IPS-18a (cell line): ENCODE measurements around the gene PHF13.
A peak's percentile ranks its signal among the peaks of the same experiment; 100 is the strongest.

Source experiments
- H3K27ac ChIP-seq: one replicate; pipeline ENCODE4 v1.5.1; 2013; ENCODE audit warnings: low read length
- H3K27me3 ChIP-seq: one replicate; pipeline ENCODE4 v1.6.1; 2013; ENCODE audit warnings: mild to moderate bottlenecking, low read length; ENCODE audit not compliant: control insufficient read depth, insufficient read depth
- H3K36me3 ChIP-seq: one replicate; pipeline ENCODE4 v1.6.1; 2013; ENCODE audit warnings: low read depth, low read length; ENCODE audit not compliant: control insufficient read depth
- H3K4me1 ChIP-seq: one replicate; pipeline ENCODE4 v1.6.1; 2013; ENCODE audit warnings: low read depth, low read length; ENCODE audit not compliant: control insufficient read depth
- H3K4me3 ChIP-seq: one replicate; pipeline ENCODE4 v1.5.1; 2013; ENCODE audit warnings: low read length
- H3K9ac ChIP-seq: one replicate; pipeline ENCODE4 v1.6.1; 2013; ENCODE audit warnings: mild to moderate bottlenecking, low read length, moderate library complexity
- H3K9me3 ChIP-seq: one replicate; pipeline ENCODE4 v1.6.1; 2013; ENCODE audit warnings: low read depth, low read length; ENCODE audit not compliant: control insufficient read depth

PHF13 gene

GRCh38 chr1:6614019-6614928, 743 bp downstream of the PHF13 start:
- H3K4me3 ChIP-seq: peak overlapping the region; percentile 63
- H3K4me1 ChIP-seq: no peaks in the 10 kb centered on the region
- peaks cover 16% of the 10 kb centered on the region for H3K27me3 ChIP-seq
- peak overlapping the region; percentile 58 for H3K9ac ChIP-seq
- H3K27ac ChIP-seq: no peak overlapping the region
- no peaks in the 10 kb centered on the region for H3K9me3 ChIP-seq
- peaks cover 13% of the 10 kb centered on the region for H3K36me3 ChIP-seq

DNA sequence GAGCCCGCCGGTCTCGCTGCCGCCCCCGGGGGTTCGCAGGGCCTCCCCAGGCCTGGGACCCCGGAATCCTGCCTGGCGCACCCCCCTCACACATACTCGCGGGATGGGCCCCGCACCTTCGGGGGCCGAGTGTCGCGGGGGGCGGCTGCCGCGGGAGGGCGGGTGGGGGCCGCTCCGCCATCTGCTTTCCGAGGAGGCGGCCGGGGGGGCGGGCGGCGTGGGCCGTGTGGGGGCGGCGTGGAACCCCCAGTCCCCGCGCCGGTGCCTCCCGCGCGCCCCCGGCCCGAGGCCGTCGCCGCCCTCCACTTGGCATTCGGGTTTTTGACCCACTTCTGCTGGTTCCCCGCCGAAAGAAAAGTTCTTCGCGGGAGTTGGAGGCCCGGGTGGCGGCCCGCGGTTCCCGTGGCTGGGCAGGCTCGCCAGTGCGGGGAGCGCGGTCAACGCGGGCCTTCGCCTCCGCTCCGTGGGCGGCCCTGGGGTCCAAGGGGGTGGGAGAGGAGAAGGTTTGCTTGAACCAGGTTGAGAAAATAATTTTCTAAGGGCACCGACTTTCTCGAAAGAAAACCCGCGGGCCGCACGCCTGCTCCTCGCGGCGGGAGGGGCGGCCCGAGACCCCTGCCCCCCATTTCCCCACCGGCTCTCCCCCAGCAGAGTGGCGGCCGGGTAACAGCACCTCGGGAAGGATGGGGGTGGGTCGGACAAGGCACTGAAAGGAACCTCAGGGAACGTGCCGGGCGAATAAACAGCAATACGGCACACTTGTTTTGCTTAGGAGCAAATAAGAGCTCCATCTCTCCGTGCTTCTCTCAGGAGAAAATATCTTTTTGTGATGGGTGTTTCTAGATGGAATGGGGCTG, 1.6 kb downstream of the PHF13 start:
- Histone ChIP-seq H3K9ac (peak overlapping the region; percentile 48), H3K36me3 (peaks cover 22% of the 10 kb centered on the region), H3K9me3 (no peaks in the 10 kb centered on the region), H3K27ac (no peak overlapping the region), H3K27me3 (peaks cover 16% of the 10 kb centered on the region), H3K4me3 (peak overlapping the region; percentile 75), H3K4me1 (no peaks in the 10 kb centered on the region)

- no peak overlapping the region for H3K9ac ChIP-seq
- H3K4me3 ChIP-seq: no peak overlapping the region
- no peaks in the 10 kb centered on the region for H3K9me3 ChIP-seq
- H3K27me3 ChIP-seq: no peaks in the 10 kb centered on the region
- H3K4me1 ChIP-seq: no peaks in the 10 kb centered on the region
- peaks cover 57% of the 10 kb centered on the region for H3K36me3 ChIP-seq
- no peak overlapping the region for H3K27ac ChIP-seq
Observed at GRCh38 chr1:6619045-6619444, 5.5 kb downstream of the PHF13 start.

DNA sequence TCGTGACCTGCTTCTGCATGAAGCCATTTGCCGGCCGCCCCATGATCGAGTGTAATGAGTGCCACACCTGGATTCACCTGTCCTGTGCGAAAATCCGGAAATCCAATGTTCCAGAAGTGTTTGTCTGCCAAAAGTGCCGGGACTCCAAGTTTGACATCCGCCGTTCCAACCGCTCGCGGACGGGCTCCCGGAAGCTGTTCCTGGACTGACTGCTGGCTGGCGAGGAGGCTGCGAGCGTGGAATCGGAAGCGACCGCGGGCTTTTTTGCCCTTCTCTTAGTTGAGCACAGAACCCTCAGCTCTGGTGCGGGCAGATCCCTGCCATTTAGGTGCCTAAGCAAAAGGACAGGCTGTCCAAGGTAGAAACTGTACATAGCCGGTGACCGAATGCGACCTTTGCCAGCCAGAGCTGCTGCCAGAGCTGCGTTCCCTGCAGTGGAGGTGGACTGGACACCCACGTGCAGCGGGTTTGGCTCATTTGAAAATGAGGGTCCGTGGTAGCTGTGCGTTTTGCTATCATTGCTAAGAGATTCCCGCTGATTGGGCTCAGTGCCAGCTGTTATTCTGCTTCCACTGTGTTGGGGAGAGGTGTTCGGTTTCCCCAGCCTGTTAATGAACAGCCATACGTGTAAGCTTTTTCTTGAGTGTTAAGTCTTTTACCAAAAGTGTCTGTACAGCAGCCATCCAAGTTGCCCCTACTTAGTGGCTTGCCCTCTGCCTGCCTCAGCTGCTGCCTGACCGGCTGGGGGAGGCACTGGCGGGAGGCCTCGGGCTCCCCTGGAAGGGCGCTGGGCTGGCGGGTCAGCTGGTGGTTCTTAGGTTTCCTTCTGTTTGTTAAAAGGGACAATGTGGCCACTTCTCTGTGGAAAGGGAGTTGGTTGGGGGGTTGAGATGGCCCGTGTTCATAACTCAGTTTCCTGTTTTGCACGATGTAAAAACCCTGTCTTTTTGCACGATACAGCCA, 8.2 kb downstream of the PHF13 start:
- H3K27me3 ChIP-seq: no peaks in the 10 kb centered on the region
- peaks cover 56% of the 10 kb centered on the region for H3K36me3 ChIP-seq
- H3K9me3 ChIP-seq: no peaks in the 10 kb centered on the region
- H3K9ac ChIP-seq: no peak overlapping the region
- peaks cover 3% of the 10 kb centered on the region for H3K4me1 ChIP-seq
- H3K27ac ChIP-seq: no peak overlapping the region
- no peak overlapping the region for H3K4me3 ChIP-seq

- Histone ChIP-seq H3K36me3 (peaks cover 54% of the 10 kb centered on the region), H3K9ac (no peak overlapping the region), H3K9me3 (no peaks in the 10 kb centered on the region), H3K27ac (no peak overlapping the region), H3K27me3 (no peaks in the 10 kb centered on the region), H3K4me1 (peaks cover 3% of the 10 kb centered on the region), H3K4me3 (no peak overlapping the region)
Observed at GRCh38 chr1:6622396-6623152, 9.0 kb downstream of the PHF13 start.

DNA sequence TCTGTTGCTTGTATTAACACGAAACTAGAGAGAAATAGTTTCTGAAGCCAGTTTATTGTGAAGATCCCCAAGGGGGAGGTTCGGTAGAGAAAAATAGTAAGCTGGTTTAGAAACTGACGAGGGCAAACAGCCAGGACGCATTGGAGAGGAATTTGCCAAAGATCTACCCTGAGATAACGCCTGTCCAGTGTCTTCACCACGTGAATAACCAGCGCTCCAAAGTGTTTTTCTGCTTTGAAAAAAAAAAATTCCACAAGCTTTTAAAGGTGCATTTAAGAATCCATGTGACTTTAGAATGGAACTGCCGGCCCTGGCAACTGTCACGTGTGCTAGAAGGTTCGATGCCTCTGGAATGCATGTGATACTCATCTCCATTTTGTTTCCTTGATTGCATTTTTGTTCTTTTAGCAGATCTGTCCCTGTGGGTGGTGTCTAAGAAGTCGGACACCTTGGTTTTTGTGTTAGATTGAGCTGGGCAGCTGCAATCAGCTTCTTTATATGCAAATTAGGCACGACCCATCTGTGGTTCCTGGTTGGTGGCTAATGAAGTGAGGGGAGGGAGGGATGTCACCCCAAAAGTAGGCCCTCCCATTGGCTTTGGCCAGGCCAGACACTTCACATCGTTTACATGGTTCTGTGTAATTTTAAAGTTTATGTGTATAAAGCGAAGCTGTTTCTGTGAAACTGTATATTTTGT, 9.9 kb downstream of the PHF13 start:
- H3K9me3 ChIP-seq: no peaks in the 10 kb centered on the region
- H3K4me1 ChIP-seq: peaks cover 3% of the 10 kb centered on the region
- H3K9ac ChIP-seq: no peak overlapping the region
- no peak overlapping the region for H3K27ac ChIP-seq
- peaks cover 51% of the 10 kb centered on the region for H3K36me3 ChIP-seq
- H3K27me3 ChIP-seq: no peaks in the 10 kb centered on the region
- H3K4me3 ChIP-seq: no peak overlapping the region

DNA sequence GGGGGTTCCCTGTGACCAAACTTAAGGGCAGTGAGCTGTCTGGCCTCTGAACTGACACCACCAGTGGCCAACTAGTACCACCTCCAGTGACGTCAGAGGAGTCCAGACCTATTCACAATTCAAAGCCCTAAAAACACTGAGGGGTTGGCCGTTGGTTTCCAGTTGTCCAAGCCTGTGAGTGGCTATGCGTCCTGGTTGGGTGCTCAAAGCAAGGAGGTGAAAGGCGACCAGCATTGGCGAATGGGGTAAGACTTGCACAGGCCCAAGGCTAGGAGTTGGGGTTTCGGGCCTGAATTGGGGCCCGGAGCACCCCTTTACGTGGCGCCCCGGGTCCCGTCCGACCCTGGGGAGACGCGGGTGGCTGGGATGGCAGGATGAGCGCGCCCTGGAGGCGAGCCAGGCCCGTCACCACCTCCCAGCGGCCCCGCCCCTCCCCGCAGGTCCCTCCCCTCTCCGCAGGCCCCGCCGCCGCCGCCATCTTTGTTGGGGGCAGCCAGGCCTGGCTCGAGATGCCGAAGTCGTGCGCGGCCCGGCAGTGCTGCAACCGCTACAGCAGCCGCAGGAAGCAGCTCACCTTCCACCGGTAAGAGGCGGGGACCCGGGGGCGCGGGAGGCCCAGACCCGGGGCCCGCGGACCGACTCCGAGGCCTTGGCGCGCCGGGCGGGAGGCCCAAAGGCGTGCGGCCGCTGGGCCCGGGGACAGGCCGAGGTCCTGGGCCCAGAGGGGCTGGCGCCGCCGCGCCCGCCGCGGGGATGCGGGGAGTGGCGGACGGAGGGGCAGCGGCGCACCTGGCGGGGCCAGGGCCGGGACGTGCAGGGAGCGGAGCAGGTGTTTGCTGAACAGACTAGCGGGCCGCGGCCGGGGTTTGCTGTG, 11.4 kb downstream of the PHF13 start, which contains the start of gene THAP3:
Gene THAP3 (plus strand): TSS at position 159 of the 874 bp plus-strand sequence. CDS start 351 bp downstream, at position 510.
- Histone ChIP-seq H3K27ac (no peak within 1 kb of the TSS), H3K9ac (peak within 1 kb of the TSS; percentile 60), H3K4me3 (peak within 1 kb of the TSS; percentile 74), H3K36me3 (peaks cover 45% of the 10 kb centered on the region), H3K27me3 (no peaks in the 10 kb centered on the region), H3K4me1 (peaks cover 3% of the 10 kb centered on the region), H3K9me3 (no peaks in the 10 kb centered on the region)

GRCh38 chr1:6625584-6626149, 12.1 kb downstream of the PHF13 start:
- no peak overlapping the region for H3K27ac ChIP-seq
- peaks cover 39% of the 10 kb centered on the region for H3K36me3 ChIP-seq
- peaks cover 3% of the 10 kb centered on the region for H3K4me1 ChIP-seq

DNA sequence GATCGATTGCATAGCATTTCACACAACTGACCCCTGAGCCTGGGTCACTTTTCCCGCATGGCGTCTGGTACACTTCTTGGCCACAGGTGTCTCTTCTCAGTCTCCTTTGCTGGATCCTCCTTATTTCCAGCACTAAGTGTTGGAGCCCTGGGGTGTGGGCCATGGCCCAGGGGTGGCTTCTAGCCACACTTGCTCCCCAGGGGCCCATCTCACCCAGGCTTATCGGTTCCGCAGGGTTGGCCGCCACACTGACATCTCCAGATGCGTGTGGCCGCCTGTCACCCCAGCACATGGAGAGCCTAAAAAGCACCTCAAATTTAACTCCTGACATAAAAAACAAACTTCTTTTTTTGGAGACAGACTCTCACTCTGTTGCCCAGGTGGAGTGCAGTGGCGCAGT, 13.5 kb downstream of the PHF13 start:
- Histone ChIP-seq H3K9ac (no peak overlapping the region), H3K27ac (no peak overlapping the region), H3K4me1 (peaks cover 3% of the 10 kb centered on the region), H3K4me3 (no peak overlapping the region), H3K27me3 (no peaks in the 10 kb centered on the region), H3K9me3 (no peaks in the 10 kb centered on the region), H3K36me3 (peaks cover 27% of the 10 kb centered on the region)

More at GRCh38 chr1:6625584-6626149, 12.1 kb downstream of the PHF13 start:
- Histone ChIP-seq H3K9ac (peak overlapping the region; percentile 60), H3K9me3 (no peaks in the 10 kb centered on the region), H3K27me3 (no peaks in the 10 kb centered on the region), H3K4me3 (peak overlapping the region; percentile 74)
